GM19452 (cell line): Measurements from ENCODE around the gene NKX6-2.

ENCODE experiments used
- ATAC-seq: cut with Tn5 transposase; IDR thresholded peaks from one replicate; pipeline ENCODE4 v1.9.1; 2021; ENCODE audit not compliant: unreplicated experiment

Gene NKX6-2

GRCh38 chr10:132762267-132762666 is 23.7 kb downstream of the NKX6-2 start:
- no peak for ATAC-seq

- ATAC-seq, result no peak
These were observed 24.4 kb downstream of the NKX6-2 start for GRCh38 chr10:132761395-132762060.

- ATAC-seq, result no peak
These were observed 27.1 kb downstream of the NKX6-2 start for GRCh38 chr10:132758865-132759264.

GRCh38 chr10:132757171-132757570 is 28.8 kb downstream of the NKX6-2 start:
- ATAC-seq, result no peak

- ATAC-seq, result no peak
These were observed 29.4 kb downstream of the NKX6-2 start for GRCh38 chr10:132756591-132756990.

GRCh38 chr10:132755166-132755711 is 30.7 kb downstream of the NKX6-2 start:
- no peak for ATAC-seq

- no peak for ATAC-seq
These were observed 31.9 kb downstream of the NKX6-2 start for GRCh38 chr10:132754071-132754470.

GRCh38 chr10:132753596-132753995 is 32.4 kb downstream of the NKX6-2 start:
- ATAC-seq, result no peak

GRCh38 chr10:132752961-132753360 is 33.0 kb downstream of the NKX6-2 start:
- no peak for ATAC-seq

GRCh38 chr10:132752378-132752777 is 33.6 kb downstream of the NKX6-2 start:
- ATAC-seq, result no peak

- no peak for ATAC-seq
These were observed 35.0 kb downstream of the NKX6-2 start for GRCh38 chr10:132750936-132751335.

- no peak for ATAC-seq
These were observed 36.6 kb downstream of the NKX6-2 start for GRCh38 chr10:132749371-132749795.

- no peak for ATAC-seq
These were observed 37.2 kb downstream of the NKX6-2 start for GRCh38 chr10:132748545-132749370.

- no peak for ATAC-seq
These were observed 37.8 kb downstream of the NKX6-2 start for GRCh38 chr10:132748135-132748534.

GRCh38 chr10:132746801-132747625 is 38.9 kb downstream of the NKX6-2 start:
- no peak for ATAC-seq

- ATAC-seq, result no peak
These were observed 39.6 kb downstream of the NKX6-2 start for GRCh38 chr10:132746386-132746785.

- ATAC-seq, result no peak
These were observed 40.0 kb downstream of the NKX6-2 start for GRCh38 chr10:132745971-132746370.

GRCh38 chr10:132745511-132745910 is 40.4 kb downstream of the NKX6-2 start:
- ATAC-seq, result no peak

GRCh38 chr10:132744839-132745238 is 41.1 kb downstream of the NKX6-2 start:
- no peak for ATAC-seq

GRCh38 chr10:132743925-132744490 is 41.9 kb downstream of the NKX6-2 start:
- ATAC-seq, result no peak
